SK-N-SH (cell line): ENCODE measurements around the gene SARDH. TPM values are rescaled to one million over a fixed set of nuclear protein-coding genes. Genes with fewer than 3 reads are reported as not detected.

Experiments used
- CTCF ChIA-PET: fragments of 300-600, 350-600 bp; formaldehyde crosslinking; extraction: SDS; loops from one replicate; lab custom pipeline; 2021; lab: Yijun Ruan, JAX
- POLR2A ChIA-PET: fragments of 350-600 bp; sonication (Branson Sonifier 250); formaldehyde crosslinking; extraction: SDS; loops from one replicate; lab custom pipeline; 2020; ENCODE audit warnings: antibody characterized with exemption, inconsistent platforms; lab: Yijun Ruan, JAX
- DNase-seq: peaks from one replicate; pipeline ENCODE4 v3.0.0; 2012
- H2AFZ ChIP-seq: fragments of 200-600 bp; sonication (generic); 2 replicates; pipeline ENCODE4 v1.8.1; 2016; ENCODE audit warnings: antibody characterized with exemption, mild to moderate bottlenecking, low read depth
- H3F3A ChIP-seq: fragments of 200-600 bp; sonication (generic); replicated peaks from 2 replicates; pipeline ENCODE3; 2016; ENCODE audit warnings: antibody characterized with exemption, mild to moderate bottlenecking; ENCODE audit not compliant: insufficient read depth
- H3K27ac ChIP-seq, 2 experiments: fragments of 200-500 bp in 1 of 2; fragments of 200-600 bp in 1 of 2; sonication (Bioruptor generic) in 1 of 2; sonication (generic), shearing (Covaris generic) in 1 of 2; 2 replicates each; pipeline versions ENCODE4 v1.5.1 to v1.6.1; 2014 to 2016; ENCODE audit warnings: low read depth in 2 of 2, inconsistent platforms in 1 of 2, low read length in 1 of 2, mild to moderate bottlenecking in 1 of 2, mixed read lengths in 1 of 2
- H3K27me3 ChIP-seq: fragments of 200-600 bp; sonication (generic), shearing (Covaris generic); 2 replicates; pipeline ENCODE4 v1.6.1; 2016; ENCODE audit warnings: mixed run types; ENCODE audit not compliant: insufficient read depth
- H3K36me3 ChIP-seq, 2 experiments: fragments of 200-500 bp in 1 of 2; fragments of 200-600 bp in 1 of 2; sonication (Bioruptor generic) in 1 of 2; sonication (generic) in 1 of 2; replicated peaks in 1 of 2; 2 replicates each; pipeline versions ENCODE3 to v1.5.1; 2014 to 2016; ENCODE audit warnings: low read length in 1 of 2, mild to moderate bottlenecking in 1 of 2; ENCODE audit not compliant: insufficient read depth in 2 of 2, control insufficient read depth in 1 of 2
- H3K4me1 ChIP-seq, 2 experiments: fragments of 200-500 bp in 1 of 2; fragments of 200-600 bp in 1 of 2; sonication (Bioruptor generic) in 1 of 2; sonication (generic), shearing (Covaris generic) in 1 of 2; 2 replicates each; pipeline versions ENCODE4 v1.5.1 to v1.6.1; 2014 to 2016; ENCODE audit warnings: low read depth in 1 of 2, low read length in 1 of 2, mixed run types in 1 of 2; ENCODE audit not compliant: insufficient read depth in 2 of 2, control insufficient read depth in 1 of 2
- H3K4me2 ChIP-seq: fragments of 200-600 bp; sonication (generic), shearing (Covaris generic); 2 replicates; pipeline ENCODE4 v1.6.1; 2017; ENCODE audit warnings: mixed run types
- H3K4me3 ChIP-seq, 2 experiments: fragments of 200-500 bp in 1 of 2; fragments of 200-600 bp in 1 of 2; sonication (Bioruptor generic) in 1 of 2; sonication (generic), shearing (Covaris generic) in 1 of 2; 2 replicates each; pipeline versions ENCODE4 v1.5.1 to v1.8.1; 2014 to 2016; ENCODE audit warnings: low read depth in 2 of 2, inconsistent platforms in 1 of 2, low read length in 1 of 2, mild to moderate bottlenecking in 1 of 2, mixed read lengths in 1 of 2, moderate library complexity in 1 of 2
- H3K79me2 ChIP-seq: fragments of 200-600 bp; sonication (generic); 2 replicates; pipeline ENCODE4 v1.8.1; 2017; ENCODE audit warnings: mild to moderate bottlenecking; ENCODE audit not compliant: insufficient read depth
- H3K9ac ChIP-seq: fragments of 200-600 bp; sonication (generic); 2 replicates; pipeline ENCODE4 v1.6.1; 2017; ENCODE audit warnings: mixed run types
- H3K9me2 ChIP-seq: fragments of 200-600 bp; sonication (generic); 2 replicates; pipeline ENCODE4 v1.6.1; 2017; ENCODE audit warnings: mixed run types
- H3K9me3 ChIP-seq: fragments of 200-600 bp; sonication (generic); 2 replicates; pipeline ENCODE4 v1.6.1; 2017; ENCODE audit warnings: mixed run types, mild to moderate bottlenecking, moderate library complexity
- H4K20me1 ChIP-seq: fragments of 200-600 bp; sonication (generic); 2 replicates; pipeline ENCODE4 v1.6.1; 2017; ENCODE audit warnings: mild to moderate bottlenecking, mixed run types; ENCODE audit not compliant: insufficient read depth
- EZH2phosphoT487 ChIP-seq: fragments of 200-600 bp; sonication (generic); IDR thresholded peaks from 2 replicates; pipeline ENCODE4 v1.6.1; 2017; ENCODE audit warnings: low read depth, mixed run types, mild to moderate bottlenecking, antibody characterized with exemption, moderate library complexity, borderline replicate concordance
- FOSL2 ChIP-seq: IDR thresholded peaks from 2 replicates; pipeline ENCODE4 v1.4.0; 2012; ENCODE audit warnings: low read depth, mild to moderate bottlenecking, moderate library complexity, borderline replicate concordance
- FOXJ3 ChIP-seq: sonication (generic); formaldehyde crosslinking; IDR thresholded peaks from 2 replicates; pipeline ENCODE4 v1.5.1; 2020; ENCODE audit warnings: mild to moderate bottlenecking, missing genetic modification reagents
- FOXM1 ChIP-seq: IDR thresholded peaks from 2 replicates; pipeline ENCODE4 v1.4.0; 2012; ENCODE audit warnings: low read depth, mild to moderate bottlenecking
- GABPA ChIP-seq: IDR thresholded peaks from 2 replicates; pipeline ENCODE4 v1.4.0; 2012; ENCODE audit warnings: low read depth, mild to moderate bottlenecking
- GATA2 ChIP-seq: sonication (generic); formaldehyde crosslinking; IDR thresholded peaks from 2 replicates; pipeline ENCODE4 v1.5.0; 2020; ENCODE audit warnings: mild to moderate bottlenecking, missing genetic modification reagents
- IRF3 ChIP-seq: fragments of 150-350 bp; IDR thresholded peaks from 2 replicates; pipeline ENCODE4 v1.6.1; 2016; ENCODE audit warnings: mild to moderate bottlenecking, low read depth, low read length
- JUND ChIP-seq: IDR thresholded peaks from 2 replicates; pipeline ENCODE4 v1.4.0; 2012
- MAX ChIP-seq: IDR thresholded peaks from 2 replicates; pipeline ENCODE4 v1.4.0; 2012; ENCODE audit warnings: low read depth
- MXI1 ChIP-seq: IDR thresholded peaks from 2 replicates; pipeline ENCODE4 v1.6.1; 2012; ENCODE audit warnings: mild to moderate bottlenecking, low read depth, low read length, improper control_type of control experiment
- RCOR1 ChIP-seq: fragments of 150-350 bp; IDR thresholded peaks from 2 replicates; pipeline ENCODE4 v1.6.1; 2017; ENCODE audit warnings: antibody characterized with exemption, low read length
- SIN3A ChIP-seq: IDR thresholded peaks from 2 replicates; pipeline ENCODE4 v1.6.1; 2012; ENCODE audit warnings: low read depth, mild to moderate bottlenecking, low read length, moderate library complexity, borderline replicate concordance
- SMC3 ChIP-seq: IDR thresholded peaks from 2 replicates; pipeline ENCODE4 v1.6.1; 2012; ENCODE audit warnings: low read depth, low read length, improper control_type of control experiment
- ZBTB33 ChIP-seq: IDR thresholded peaks from 2 replicates; pipeline ENCODE4 v1.4.0; 2012; ENCODE audit warnings: low read depth, borderline replicate concordance
- WGBS: methylation state at CpG from one replicate; pipeline ENCODE4 v1.1.6; 2017; ENCODE audit warnings: low lambda C conversion rate; 5-methylcytosine and 5-hydroxymethylcytosine counted together
- polyA plus RNA-seq, 3 experiments: library from polyadenylated mRNA; depleted of rRNA; stranded (reverse); fragments of >200 nt; gene quantifications; 2 replicates each; pipeline ENCODE4 v1.2.3, GENCODE V29; 2012

SARDH gene
- polyA plus RNA-seq, 1 of the 3 experiments (the other 2 are of a cell fraction), result 5.9 TPM

- TF ChIP-seq SMC3, result peak; percentile 47
- TF ChIP-seq EZH2phosphoT487, result no peak
- no peak for TF ChIP-seq JUND
- TF ChIP-seq MXI1, result peak; percentile 48; the same call in 1 of the 2 replicates
- TF ChIP-seq SIN3A, result no peak
- no peak for TF ChIP-seq FOXM1
- TF ChIP-seq ZBTB33, result no peak
- TF ChIP-seq FOSL2, result no peak
These were observed 4.8 kb upstream of the SARDH start (continued) for GRCh38 chr9:133742849-133743444.

- Histone ChIP-seq H3K9ac (no peak overlapping the region), H3K27ac (no peak overlapping the region), H2AFZ (no peak overlapping the region), H3K36me3 (no peaks in the 10 kb centered on the region), H3F3A (no peaks in the 10 kb centered on the region), H3K79me2 (no peaks in the 10 kb centered on the region), H4K20me1 (no peaks in the 10 kb centered on the region), H3K27me3 (no peaks in the 10 kb centered on the region), H3K4me1 (peaks cover 3 to 28% of the 10 kb centered on the region in 2 experiments; a peak in 1 of 4 replicates), H3K9me2 (no peaks in the 10 kb centered on the region), H3K9me3 (no peaks in the 10 kb centered on the region; the same call in 1 of the 2 replicates), H3K4me2 (no peak overlapping the region), H3K4me3 (no peak overlapping the region)
- DNase-seq, result peak; percentile 3
- POLR2A ChIA-PET, result no interaction called here
- CTCF ChIA-PET, result interaction anchor here (0.7 to 2.6 kb wide), 38 partner anchors 11 to 264 kb away, joined by 3 to 52 read pairs (median 4); partner anchors contain the start of gene ADAMTSL2
- TF ChIP-seq GATA2 (no peak), GABPA (no peak), MAX (no peak), RCOR1 (no peak), FOXJ3 (no peak), IRF3 (no peak), MXI1 (no peak), SIN3A (no peak)
- 81% methylated on average over 7 of the region's 7 CpGs for WGBS
These were observed 4.1 kb upstream of the SARDH start for GRCh38 chr9:133742251-133742650.
